ENCODE data around the gene EFCAB8.

Gene EFCAB8

GRCh38 chr20:32920530-32921298 is 62.0 kb downstream of the EFCAB8 start:
- no peak overlapping the region for H3K27ac ChIP-seq (ENCODE audit: low read depth, low read length)
- no peak overlapping the region for H2BK15ac ChIP-seq (replicated peaks; ENCODE audit: low read depth)
- no peaks in the 10 kb centered on the region for H3K4me1 ChIP-seq (ENCODE audit: control insufficient read depth, low read depth, low read length)
- no peak overlapping the region for H2AK5ac ChIP-seq (ENCODE audit: low read length)
- H4K5ac ChIP-seq (ENCODE audit: low read length): no peak overlapping the region
- H3K56ac ChIP-seq (ENCODE audit: low read length): no peak overlapping the region
- no peaks in the 10 kb centered on the region for H3K27me3 ChIP-seq (ENCODE audit: insufficient read depth, low read length, poor library complexity)
- H3K23ac ChIP-seq (ENCODE audit: low read length): no peak overlapping the region
- no peak overlapping the region for H3K9ac ChIP-seq (ENCODE audit: low read length)
- no peaks in the 10 kb centered on the region for H3K36me3 ChIP-seq (ENCODE audit: control insufficient read depth, insufficient read depth, low read length)
- DNase-seq: no peak
- no peaks in the 10 kb centered on the region for H3K79me1 ChIP-seq (ENCODE audit: low read length)
- H3K79me2 ChIP-seq (ENCODE audit: control insufficient read depth, insufficient read depth, low read length): no peaks in the 10 kb centered on the region
- no peak overlapping the region for H3K18ac ChIP-seq (ENCODE audit: low read length)
- no CpG with 5 or more reads among the region's 6 CpGs for WGBS (ENCODE audit: extremely low coverage, insufficient coverage, low lambda C conversion rate)
- no peak overlapping the region for H2BK5ac ChIP-seq (ENCODE audit: low read length)
- no peak overlapping the region for H3K4me3 ChIP-seq (ENCODE audit: low read length)
- no peak overlapping the region for H4K8ac ChIP-seq (ENCODE audit: low read depth, low read length)
- no peak overlapping the region for H2BK120ac ChIP-seq (ENCODE audit: low read depth, low read length)
- no peak overlapping the region for H3K4me2 ChIP-seq (ENCODE audit: low read length)
- H3K4ac ChIP-seq (ENCODE audit: low read depth, low read length): no peak overlapping the region

GRCh38 chr20:32922466-32922865 is 63.7 kb downstream of the EFCAB8 start:
- no CpG with 5 or more reads among the region's 3 CpGs for WGBS (ENCODE audit: extremely low coverage, insufficient coverage, low lambda C conversion rate)
- no peak overlapping the region for H3K4me2 ChIP-seq (ENCODE audit: low read length)

GRCh38 chr20:32924781-32925180 is 66.1 kb downstream of the EFCAB8 start:
- H2BK15ac ChIP-seq (replicated peaks; ENCODE audit: low read depth): no peak overlapping the region
- no peak overlapping the region for H2BK120ac ChIP-seq (ENCODE audit: low read depth, low read length)
- no peak overlapping the region for H2AK5ac ChIP-seq (ENCODE audit: low read length)
- no peak overlapping the region for H3K9ac ChIP-seq (ENCODE audit: low read length)
- no peak overlapping the region for H3K27ac ChIP-seq (ENCODE audit: low read depth, low read length)
- H3K27me3 ChIP-seq (ENCODE audit: insufficient read depth, low read length, poor library complexity): no peaks in the 10 kb centered on the region
- no peaks in the 10 kb centered on the region for H3K4me1 ChIP-seq (ENCODE audit: control insufficient read depth, low read depth, low read length)
- H3K79me1 ChIP-seq (ENCODE audit: low read length): no peaks in the 10 kb centered on the region
- H3K4me2 ChIP-seq (ENCODE audit: low read length): no peak overlapping the region
- H3K56ac ChIP-seq (ENCODE audit: low read length): no peak overlapping the region
- no peak overlapping the region for H3K4me3 ChIP-seq (ENCODE audit: low read length)
- no peak overlapping the region for H4K5ac ChIP-seq (ENCODE audit: low read length)
- no peak overlapping the region for H4K8ac ChIP-seq (ENCODE audit: low read depth, low read length)
- no peaks in the 10 kb centered on the region for H3K36me3 ChIP-seq (ENCODE audit: control insufficient read depth, insufficient read depth, low read length)
- DNase-seq: no peak
- no peak overlapping the region for H3K4ac ChIP-seq (ENCODE audit: low read depth, low read length)
- H3K23ac ChIP-seq (ENCODE audit: low read length): no peak overlapping the region
- H3K79me2 ChIP-seq (ENCODE audit: control insufficient read depth, insufficient read depth, low read length): no peaks in the 10 kb centered on the region
- H3K18ac ChIP-seq (ENCODE audit: low read length): no peak overlapping the region
- WGBS (ENCODE audit: extremely low coverage, insufficient coverage, low lambda C conversion rate): no CpG with 5 or more reads among the region's 1 CpG
- no peak overlapping the region for H2BK5ac ChIP-seq (ENCODE audit: low read length)

More at GRCh38 chr20:32922466-32922865, 63.7 kb downstream of the EFCAB8 start:
- H3K4ac ChIP-seq (ENCODE audit: low read depth, low read length): no peak overlapping the region
- no peak overlapping the region for H3K9ac ChIP-seq (ENCODE audit: low read length)
- DNase-seq: no peak
- H3K79me1 ChIP-seq (ENCODE audit: low read length): no peaks in the 10 kb centered on the region
- H4K8ac ChIP-seq (ENCODE audit: low read depth, low read length): no peak overlapping the region
- no peaks in the 10 kb centered on the region for H3K36me3 ChIP-seq (ENCODE audit: control insufficient read depth, insufficient read depth, low read length)
- H3K4me1 ChIP-seq (ENCODE audit: control insufficient read depth, low read depth, low read length): no peaks in the 10 kb centered on the region
- H3K79me2 ChIP-seq (ENCODE audit: control insufficient read depth, insufficient read depth, low read length): no peaks in the 10 kb centered on the region
- H3K27me3 ChIP-seq (ENCODE audit: insufficient read depth, low read length, poor library complexity): no peaks in the 10 kb centered on the region
- no peak overlapping the region for H2AK5ac ChIP-seq (ENCODE audit: low read length)
- no peak overlapping the region for H3K56ac ChIP-seq (ENCODE audit: low read length)
- H2BK120ac ChIP-seq (ENCODE audit: low read depth, low read length): no peak overlapping the region
- no peak overlapping the region for H2BK5ac ChIP-seq (ENCODE audit: low read length)
- H3K27ac ChIP-seq (ENCODE audit: low read depth, low read length): no peak overlapping the region
- H3K18ac ChIP-seq (ENCODE audit: low read length): no peak overlapping the region
- no peak overlapping the region for H3K4me3 ChIP-seq (ENCODE audit: low read length)
- no peak overlapping the region for H2BK15ac ChIP-seq (replicated peaks; ENCODE audit: low read depth)
- no peak overlapping the region for H3K23ac ChIP-seq (ENCODE audit: low read length)
- no peak overlapping the region for H4K5ac ChIP-seq (ENCODE audit: low read length)

GRCh38 chr20:32925481-32926196 is 66.9 kb downstream of the EFCAB8 start:
- no CpG with 5 or more reads among the region's 17 CpGs for WGBS (ENCODE audit: extremely low coverage, insufficient coverage, low lambda C conversion rate)
- DNase-seq: no peak
- no peak overlapping the region for H3K4me3 ChIP-seq (ENCODE audit: low read length)

GRCh38 chr20:32929162-32929561 is 70.4 kb downstream of the EFCAB8 start:
- WGBS (ENCODE audit: extremely low coverage, insufficient coverage, low lambda C conversion rate): no CpG with 5 or more reads among the region's 3 CpGs

More at GRCh38 chr20:32925481-32926196, 66.9 kb downstream of the EFCAB8 start:
- no peak overlapping the region for H2BK15ac ChIP-seq (replicated peaks; ENCODE audit: low read depth)
- no peaks in the 10 kb centered on the region for H3K79me2 ChIP-seq (ENCODE audit: control insufficient read depth, insufficient read depth, low read length)
- H2BK5ac ChIP-seq (ENCODE audit: low read length): no peak overlapping the region
- H3K4me2 ChIP-seq (ENCODE audit: low read length): no peak overlapping the region
- H2BK120ac ChIP-seq (ENCODE audit: low read depth, low read length): no peak overlapping the region
- H3K56ac ChIP-seq (ENCODE audit: low read length): no peak overlapping the region
- H2AK5ac ChIP-seq (ENCODE audit: low read length): no peak overlapping the region
- H4K8ac ChIP-seq (ENCODE audit: low read depth, low read length): no peak overlapping the region
- H3K18ac ChIP-seq (ENCODE audit: low read length): no peak overlapping the region
- H3K27ac ChIP-seq (ENCODE audit: low read depth, low read length): no peak overlapping the region
- no peaks in the 10 kb centered on the region for H3K36me3 ChIP-seq (ENCODE audit: control insufficient read depth, insufficient read depth, low read length)
- no peaks in the 10 kb centered on the region for H3K4me1 ChIP-seq (ENCODE audit: control insufficient read depth, low read depth, low read length)
- H4K5ac ChIP-seq (ENCODE audit: low read length): no peak overlapping the region
- H3K27me3 ChIP-seq (ENCODE audit: insufficient read depth, low read length, poor library complexity): no peaks in the 10 kb centered on the region
- H3K4ac ChIP-seq (ENCODE audit: low read depth, low read length): no peak overlapping the region
- no peak overlapping the region for H3K23ac ChIP-seq (ENCODE audit: low read length)
- H3K9ac ChIP-seq (ENCODE audit: low read length): no peak overlapping the region
- H3K79me1 ChIP-seq (ENCODE audit: low read length): no peaks in the 10 kb centered on the region

More at GRCh38 chr20:32929162-32929561, 70.4 kb downstream of the EFCAB8 start:
- no peaks in the 10 kb centered on the region for H3K79me2 ChIP-seq (ENCODE audit: control insufficient read depth, insufficient read depth, low read length)
- no peaks in the 10 kb centered on the region for H3K4me1 ChIP-seq (ENCODE audit: control insufficient read depth, low read depth, low read length)
- no peak overlapping the region for H3K4me2 ChIP-seq (ENCODE audit: low read length)
- no peak overlapping the region for H3K23ac ChIP-seq (ENCODE audit: low read length)
- no peak overlapping the region for H3K27ac ChIP-seq (ENCODE audit: low read depth, low read length)
- H3K18ac ChIP-seq (ENCODE audit: low read length): no peak overlapping the region
- no peak overlapping the region for H3K9ac ChIP-seq (ENCODE audit: low read length)
- no peak overlapping the region for H3K4me3 ChIP-seq (ENCODE audit: low read length)
- H4K8ac ChIP-seq (ENCODE audit: low read depth, low read length): no peak overlapping the region
- no peaks in the 10 kb centered on the region for H3K36me3 ChIP-seq (ENCODE audit: control insufficient read depth, insufficient read depth, low read length)
- H2BK120ac ChIP-seq (ENCODE audit: low read depth, low read length): no peak overlapping the region
- no peak overlapping the region for H2AK5ac ChIP-seq (ENCODE audit: low read length)
- no peak overlapping the region for H2BK15ac ChIP-seq (replicated peaks; ENCODE audit: low read depth)
- no peaks in the 10 kb centered on the region for H3K79me1 ChIP-seq (ENCODE audit: low read length)
- no peak overlapping the region for H3K56ac ChIP-seq (ENCODE audit: low read length)
- no peak for DNase-seq
- no peaks in the 10 kb centered on the region for H3K27me3 ChIP-seq (ENCODE audit: insufficient read depth, low read length, poor library complexity)
- no peak overlapping the region for H4K5ac ChIP-seq (ENCODE audit: low read length)
- no peak overlapping the region for H3K4ac ChIP-seq (ENCODE audit: low read depth, low read length)
- no peak overlapping the region for H2BK5ac ChIP-seq (ENCODE audit: low read length)
